ENCODE results near the gene PDGFD.

PDGFD gene

GRCh38 chr11:104078245-104078644 lies 85.7 kb downstream of the PDGFD start:
- no peaks in the 10 kb centered on the region for H3K4me1 ChIP-seq (ENCODE audit: insufficient read depth, low read length)

GRCh38 chr11:104076455-104076854 lies 87.5 kb downstream of the PDGFD start:
- H3K4me1 ChIP-seq (ENCODE audit: insufficient read depth, low read length): no peaks in the 10 kb centered on the region
- no peak overlapping the region for H3K4me2 ChIP-seq (ENCODE audit: insufficient read depth, low read length)
- H3K9me3 ChIP-seq (ENCODE audit: insufficient read depth, low read length, severe bottlenecking): no peaks in the 10 kb centered on the region
- no peak overlapping the region for H3K9ac ChIP-seq (ENCODE audit: low read depth, low read length)
- no peak overlapping the region for H2AFZ ChIP-seq (ENCODE audit: low read depth, low read length)
- no peaks in the 10 kb centered on the region for H3K36me3 ChIP-seq (ENCODE audit: insufficient read depth, low read length)
- no peaks in the 10 kb centered on the region for H3K27me3 ChIP-seq (ENCODE audit: insufficient read depth, low read length, poor library complexity)
- no peak overlapping the region for H3K27ac ChIP-seq (ENCODE audit: low read length)
- H3K4me3 ChIP-seq (ENCODE audit: low read depth in 1 of 2, low read length in 2 of 2): no peak overlapping the region
- no peaks in the 10 kb centered on the region for H3K79me2 ChIP-seq (ENCODE audit: insufficient read depth, low read length)
- H4K20me1 ChIP-seq (ENCODE audit: insufficient read depth, low read length): no peaks in the 10 kb centered on the region
- DNase-seq: no peak
- TF ChIP-seq CTCF (IDR thresholded peaks at IDR 0.05; ENCODE audit: borderline replicate concordance, extremely low read depth, low read length, poor library complexity, severe bottlenecking) (no peak), EZH2 (IDR thresholded peaks at IDR 0.05; ENCODE audit: borderline replicate concordance, low read depth, low read length, severe bottlenecking) (no peak)
- ATAC-seq (ENCODE audit: insufficient read depth, low read depth): no peak

More at GRCh38 chr11:104078245-104078644, 85.7 kb downstream of the PDGFD start:
- no peaks in the 10 kb centered on the region for H3K9me3 ChIP-seq (ENCODE audit: insufficient read depth, low read length, severe bottlenecking)
- H4K20me1 ChIP-seq (ENCODE audit: insufficient read depth, low read length): no peaks in the 10 kb centered on the region
- H3K36me3 ChIP-seq (ENCODE audit: insufficient read depth, low read length): no peaks in the 10 kb centered on the region
- no peak overlapping the region for H3K27ac ChIP-seq (ENCODE audit: low read length)
- no peak overlapping the region for H3K9ac ChIP-seq (ENCODE audit: low read depth, low read length)
- no peak overlapping the region for H3K4me3 ChIP-seq (ENCODE audit: low read depth in 1 of 2, low read length in 2 of 2)
- H3K4me2 ChIP-seq (ENCODE audit: insufficient read depth, low read length): no peak overlapping the region
- no peak overlapping the region for H2AFZ ChIP-seq (ENCODE audit: low read depth, low read length)
- ATAC-seq (ENCODE audit: insufficient read depth, low read depth) (no peak), DNase-seq (no peak)
- no peaks in the 10 kb centered on the region for H3K27me3 ChIP-seq (ENCODE audit: insufficient read depth, low read length, poor library complexity)
- no peaks in the 10 kb centered on the region for H3K79me2 ChIP-seq (ENCODE audit: insufficient read depth, low read length)
- TF ChIP-seq EZH2 (IDR thresholded peaks at IDR 0.05; ENCODE audit: borderline replicate concordance, low read depth, low read length, severe bottlenecking) (no peak), CTCF (IDR thresholded peaks at IDR 0.05; ENCODE audit: borderline replicate concordance, extremely low read depth, low read length, poor library complexity, severe bottlenecking) (no peak)

- no peak for DNase-seq
- Histone ChIP-seq H3K27me3 (ENCODE audit: insufficient read depth, low read length, poor library complexity) (no peaks in the 10 kb centered on the region), H3K9ac (ENCODE audit: low read depth, low read length) (no peak overlapping the region), H3K79me2 (ENCODE audit: insufficient read depth, low read length) (no peaks in the 10 kb centered on the region), H3K36me3 (ENCODE audit: insufficient read depth, low read length) (no peaks in the 10 kb centered on the region), H3K9me3 (ENCODE audit: insufficient read depth, low read length, severe bottlenecking) (no peaks in the 10 kb centered on the region), H2AFZ (ENCODE audit: low read depth, low read length) (no peak overlapping the region), H3K4me2 (ENCODE audit: insufficient read depth, low read length) (no peak overlapping the region), H3K4me1 (ENCODE audit: insufficient read depth, low read length) (no peaks in the 10 kb centered on the region), H4K20me1 (ENCODE audit: insufficient read depth, low read length) (no peaks in the 10 kb centered on the region), H3K4me3 (ENCODE audit: low read depth in 1 of 2, low read length in 2 of 2) (no peak overlapping the region), H3K27ac (ENCODE audit: low read length) (no peak overlapping the region)
- no peak for TF ChIP-seq CTCF (IDR thresholded peaks at IDR 0.05; ENCODE audit: borderline replicate concordance, extremely low read depth, low read length, poor library complexity, severe bottlenecking)
- no peak for TF ChIP-seq EZH2 (IDR thresholded peaks at IDR 0.05; ENCODE audit: borderline replicate concordance, low read depth, low read length, severe bottlenecking)
- ATAC-seq (ENCODE audit: insufficient read depth, low read depth): no peak
Measured at GRCh38 chr11:104075706-104076105, 88.2 kb downstream of the PDGFD start.

- Histone ChIP-seq H3K4me2 (ENCODE audit: insufficient read depth, low read length) (no peak overlapping the region), H3K9ac (ENCODE audit: low read depth, low read length) (no peak overlapping the region), H3K27me3 (ENCODE audit: insufficient read depth, low read length, poor library complexity) (no peaks in the 10 kb centered on the region), H3K27ac (ENCODE audit: low read length) (no peak overlapping the region), H2AFZ (ENCODE audit: low read depth, low read length) (no peak overlapping the region), H3K4me1 (ENCODE audit: insufficient read depth, low read length) (no peaks in the 10 kb centered on the region), H3K79me2 (ENCODE audit: insufficient read depth, low read length) (no peaks in the 10 kb centered on the region), H3K4me3 (ENCODE audit: low read depth in 1 of 2, low read length in 2 of 2) (no peak overlapping the region), H4K20me1 (ENCODE audit: insufficient read depth, low read length) (no peaks in the 10 kb centered on the region), H3K9me3 (ENCODE audit: insufficient read depth, low read length, severe bottlenecking) (no peaks in the 10 kb centered on the region), H3K36me3 (ENCODE audit: insufficient read depth, low read length) (no peaks in the 10 kb centered on the region)
- ATAC-seq (ENCODE audit: insufficient read depth, low read depth) (no peak), DNase-seq (no peak)
- no peak for TF ChIP-seq EZH2 (IDR thresholded peaks at IDR 0.05; ENCODE audit: borderline replicate concordance, low read depth, low read length, severe bottlenecking)
- TF ChIP-seq CTCF (IDR thresholded peaks at IDR 0.05; ENCODE audit: borderline replicate concordance, extremely low read depth, low read length, poor library complexity, severe bottlenecking): no peak
Measured at GRCh38 chr11:104075091-104075490, 88.9 kb downstream of the PDGFD start.
